A673 (cell line): ENCODE measurements around the gene DLX4.
A peak's percentile ranks its signal among the peaks of the same experiment; 100 is the strongest.

Source experiments
- CTCF ChIP-seq: fragments of 300-800, 200-600 bp; sonication (generic); conservative IDR thresholded peaks from 2 replicates; pipeline ENCODE4 v1.5.1; 2017; ENCODE audit warnings: low read depth, mild to moderate bottlenecking, antibody characterized with exemption, low read length, moderate library complexity, mixed read lengths
- EZH2 ChIP-seq: fragments of 200-600 bp; sonication (generic); IDR thresholded peaks from 2 replicates; pipeline ENCODE4 v1.6.1; 2017; ENCODE audit warnings: borderline replicate concordance, low read depth, mild to moderate bottlenecking, mixed read lengths, antibody characterized with exemption, low read length; ENCODE audit not compliant: poor library complexity, severe bottlenecking

- peak; percentile 99 for TF ChIP-seq CTCF
- no peak for TF ChIP-seq EZH2
Observed at GRCh38 chr17:49996495-49997300, 27.7 kb downstream of the DLX4 start.
